Spleen (tissue), 7 donors: ENCODE measurements around the gene RPP40.
"Not testable (repeated sequence)": the region's sequence is repeated elsewhere in the genome, so short reads cannot be mapped to it uniquely, and the experiment has no call there.

Experiments used
- CTCF ChIP-seq, 11 experiments: fragments of 200-600 bp in 7 of 11; fragments of 450-650 bp in 4 of 11; sonication (generic) in 4 of 11; IDR thresholded peaks in 8 of 11; conservative IDR thresholded peaks in 3 of 11; 1 replicate in 7 of 11; 2 replicates in 4 of 11; pipeline versions ENCODE4 v1.4.0 to v1.8.0; 2016 to 2021; ENCODE audit warnings: antibody characterized with exemption in 11 of 11, inconsistent platforms in 4 of 11, mild to moderate bottlenecking in 1 of 11
- POLR2A ChIP-seq, 3 donors: fragments of 450-650 bp; IDR thresholded peaks; one replicate each; pipeline ENCODE4 v1.5.1; 2017; ENCODE audit warnings: antibody characterized with exemption in 3 of 3, mild to moderate bottlenecking in 1 of 3
- POLR2AphosphoS5 ChIP-seq, 3 donors: sonication (generic); formaldehyde crosslinking; IDR thresholded peaks; one replicate each; pipeline ENCODE4 v1.5.1; 2017; ENCODE audit warnings: antibody characterized with exemption in 3 of 3
- donor health status: DM: no; HTN: no; CAD: no; lungs with moderate emphysema.
- donor health status: DM: no; HTN: no; CAD: no.
- donor health status: DM: no; HTN: no; CAD: no.

GRCh38 chr6:5032706-5033105, 28.9 kb upstream of the RPP40 start:
- not testable (repeated sequence) for TF ChIP-seq CTCF (IDR thresholded peaks at IDR 0.05 in 8 of 11, conservative IDR thresholded peaks at IDR 0.05 in 3 of 11); POLR2A (IDR thresholded peaks at IDR 0.05); POLR2AphosphoS5 (IDR thresholded peaks at IDR 0.05)
